GM13977 (cell line): ENCODE measurements around the gene HK2.

Experiments used
- DNase-seq: peaks from one replicate; pipeline ENCODE4 v3.0.0; 2012; ENCODE audit warnings: low spot score
- CTCF ChIP-seq: IDR thresholded peaks from 2 replicates; pipeline ENCODE4 v1.5.1; 2012; ENCODE audit warnings: mild to moderate bottlenecking, control low read depth; ENCODE audit not compliant: insufficient read depth; ENCODE audit errors: extremely low read depth, missing control alignments
- in situ Hi-C: fragments of 300-500 bp; cut with MboI; formaldehyde crosslinking; loops from one replicate; pipeline ENCODE4 v1.12.0; 2022; ENCODE audit warnings: low sequenced_read_pairs, low pct_unique_long_range_greater_than_20kb, mixed read lengths, inconsistent platforms; ENCODE audit not compliant: unreplicated experiment

HK2 gene

GRCh38 chr2:74908748-74909444 lies 75.0 kb downstream of the HK2 start:
- no peak for TF ChIP-seq CTCF
- DNase-seq: no peak
- in situ Hi-C loops: loop anchor here (25.0 kb wide), 1 partner anchor 703 kb away; no protein-coding TSS in a partner anchor

- TF ChIP-seq CTCF: no peak
- in situ Hi-C loops: loop anchor here (25.0 kb wide), 1 partner anchor 702 kb away; no protein-coding TSS in a partner anchor
- no peak for DNase-seq
Observed at GRCh38 chr2:74910245-74910644, 76.3 kb downstream of the HK2 start.

GRCh38 chr2:74911061-74911460 lies 77.1 kb downstream of the HK2 start:
- DNase-seq: no peak
- no peak for TF ChIP-seq CTCF
- in situ Hi-C loops: loop anchor here (25.0 kb wide), 1 partner anchor 701 kb away; no protein-coding TSS in a partner anchor

- in situ Hi-C loops: loop anchor here (25.0 kb wide), 1 partner anchor 697 kb away; no protein-coding TSS in a partner anchor
- TF ChIP-seq CTCF: no peak
- DNase-seq: no peak
Observed at GRCh38 chr2:74915743-74916142, 81.8 kb downstream of the HK2 start.

- in situ Hi-C loops: loop anchor here (25.0 kb wide), 1 partner anchor 696 kb away; no protein-coding TSS in a partner anchor
- TF ChIP-seq CTCF: no peak
- DNase-seq: no peak
Observed at GRCh38 chr2:74916394-74916793, 82.5 kb downstream of the HK2 start.

GRCh38 chr2:74917702-74918619 lies 84.0 kb downstream of the HK2 start:
- DNase-seq: no peak
- no peak for TF ChIP-seq CTCF
- in situ Hi-C loops: loop anchor here (25.0 kb wide), 1 partner anchor 694 kb away; no protein-coding TSS in a partner anchor
